IMR-90 (cell line): ENCODE data around the gene ADARB2.

Experiments used
- CEBPB ChIP-seq: IDR thresholded peaks from 2 replicates; pipeline ENCODE4 v1.6.1; 2012; ENCODE audit warnings: low read depth, low read length, improper control_type of control experiment
- CTCF ChIP-seq: conservative IDR thresholded peaks from 2 replicates; pipeline ENCODE4 v1.5.1; 2012; ENCODE audit warnings: mild to moderate bottlenecking, low read depth, low read length, improper control_type of control experiment
- ELK1 ChIP-seq: fragments of 150-350 bp; IDR thresholded peaks from 2 replicates; pipeline ENCODE4 v1.6.1; 2016; ENCODE audit warnings: low read depth, mild to moderate bottlenecking, low read length, moderate library complexity, borderline replicate concordance
- FOS ChIP-seq: fragments of 150-350 bp; IDR thresholded peaks from 2 replicates; pipeline ENCODE4 v1.6.1; 2016; ENCODE audit warnings: low read depth, low read length
- MAFK ChIP-seq: IDR thresholded peaks from 2 replicates; pipeline ENCODE4 v1.6.1; 2012; ENCODE audit warnings: low read depth, low read length, improper control_type of control experiment
- MAZ ChIP-seq: IDR thresholded peaks from 2 replicates; pipeline ENCODE4 v1.6.1; 2012; ENCODE audit warnings: low read depth, mild to moderate bottlenecking, low read length, improper control_type of control experiment, moderate library complexity, borderline replicate concordance
- MXI1 ChIP-seq: IDR thresholded peaks from 2 replicates; pipeline ENCODE4 v1.6.1; 2012; ENCODE audit warnings: low read depth, mild to moderate bottlenecking, low read length, moderate library complexity, borderline replicate concordance
- NFE2L2 ChIP-seq: fragments of 150-350 bp; IDR thresholded peaks from 2 replicates; pipeline ENCODE4 v1.6.1; 2016; ENCODE audit warnings: low read depth, mild to moderate bottlenecking, low read length
- POLR2A ChIP-seq: IDR thresholded peaks from 2 replicates; pipeline ENCODE4 v1.6.1; 2012; ENCODE audit warnings: mild to moderate bottlenecking, low read depth, low read length
- RCOR1 ChIP-seq: IDR thresholded peaks from 2 replicates; pipeline ENCODE4 v1.6.1; 2012; ENCODE audit warnings: mild to moderate bottlenecking, low read length, improper control_type of control experiment; ENCODE audit not compliant: insufficient replicate concordance
- USF2 ChIP-seq: fragments of 150-350 bp; IDR thresholded peaks from 2 replicates; pipeline ENCODE4 v1.6.1; 2017; ENCODE audit warnings: mild to moderate bottlenecking, antibody characterized with exemption, low read length, low read depth

- TF ChIP-seq MAFK: no peak
- TF ChIP-seq CTCF: no peak
- TF ChIP-seq USF2: no peak
- no peak for TF ChIP-seq RCOR1
- TF ChIP-seq MAZ: no peak
- TF ChIP-seq POLR2A: no peak
- TF ChIP-seq FOS: no peak
- no peak for TF ChIP-seq CEBPB
- TF ChIP-seq MXI1: no peak
- TF ChIP-seq ELK1: no peak
- TF ChIP-seq NFE2L2: no peak
Measured at GRCh38 chr10:1347962-1348772, 389.2 kb downstream of the ADARB2 start.
